Activated CD4-positive, alpha-beta memory T cell treated with anti-CD3 and anti-CD28 coated beads for 36 hours (primary cell): ENCODE data around the gene LYRM4. TPM values are rescaled to one million over a fixed set of nuclear protein-coding genes. Genes with fewer than 3 reads are reported as not detected.

ENCODE experiments used
- CTCF ChIA-PET: fragments of 350-600 bp; sonication (Branson Sonifier 250); formaldehyde crosslinking; loops from one replicate; lab custom pipeline; 2021; ENCODE audit warnings: antibody characterized with exemption, inconsistent platforms; lab: Charles Lee
- POLR2A ChIA-PET: fragments of 350-600 bp; sonication (Branson Sonifier 250); formaldehyde crosslinking; loops from one replicate; lab custom pipeline; 2021; ENCODE audit warnings: antibody characterized with exemption; lab: Charles Lee
- DNase-seq: peaks from one replicate; pipeline ENCODE4 v3.0.0-alpha.2; 2020
- H3K27ac Mint-ChIP-seq: one replicate; pipeline ENCODE4 v1.8.0; 2021; ENCODE audit warnings: mixed read lengths
- H3K27me3 Mint-ChIP-seq: one replicate; pipeline ENCODE4 v1.8.0; 2021; ENCODE audit warnings: mixed read lengths
- H3K36me3 Mint-ChIP-seq: one replicate; pipeline ENCODE4 v1.8.0; 2021; ENCODE audit warnings: mixed read lengths
- H3K4me1 Mint-ChIP-seq: one replicate; pipeline ENCODE4 v1.8.0; 2021; ENCODE audit warnings: low read depth, mixed read lengths
- H3K4me3 Mint-ChIP-seq: one replicate; pipeline ENCODE4 v1.8.0; 2021; ENCODE audit warnings: mild to moderate bottlenecking, mixed read lengths
- H3K9me3 Mint-ChIP-seq: one replicate; pipeline ENCODE4 v1.8.0; 2021; ENCODE audit warnings: mixed read lengths
- intact Hi-C: fragments of 100-400 bp; cut with micrococcal nuclease; formaldehyde crosslinking; loops from one replicate; pipeline ENCODE4 v1.15.1; 2023
- total RNA-seq, 2 experiments: library from RNA; stranded (reverse); gene quantifications; one replicate each; pipeline ENCODE4 v1.2.3, GENCODE V29; 2021

LYRM4 gene
- total RNA-seq, 2 experiments from 2014 or later = 50.6 to 53.6 TPM

DNA sequence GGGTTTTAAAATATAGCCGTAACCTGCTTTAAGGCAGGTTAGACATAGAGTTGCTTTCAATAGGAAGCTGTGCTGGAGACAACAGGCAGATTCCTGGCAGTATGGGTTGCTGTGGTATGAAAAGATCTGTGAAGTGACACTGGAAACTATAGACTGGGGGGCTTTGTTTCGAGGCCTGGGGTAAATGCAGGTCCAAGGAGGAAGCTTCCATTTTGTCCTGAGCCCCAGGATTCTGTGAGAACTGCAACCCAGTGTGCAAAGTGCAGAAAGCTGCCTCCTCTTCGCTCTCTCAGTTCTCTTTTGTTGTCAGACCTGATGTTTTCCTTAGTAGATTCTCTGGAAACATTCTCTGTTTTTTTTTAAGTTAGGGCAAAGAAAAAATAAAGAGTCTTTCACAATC is 86.9 kb downstream of the LYRM4 start:
- H3K9me3 Mint-ChIP-seq = no peaks in the 10 kb centered on the region
- H3K36me3 Mint-ChIP-seq = no peaks in the 10 kb centered on the region
- H3K4me1 Mint-ChIP-seq = peaks cover 38% of the 10 kb centered on the region
- H3K4me3 Mint-ChIP-seq = peak overlapping the region; percentile 27
- H3K27ac Mint-ChIP-seq = peak overlapping the region; percentile 71
- intact Hi-C loops = loop anchor here (1.0 to 5.0 kb wide), 7 partner anchors 25 to 396 kb away; partner anchors contain the start of genes LYRM4 and RPP40
- ChIA-PET POLR2A (interaction anchor here (0.9 to 1.0 kb wide), 2 partner anchors 106 to 193 kb away, joined by 3 read pairs; no protein-coding TSS in a partner anchor), CTCF (interaction anchor here (0.7 to 3.1 kb wide), 8 partner anchors 10 to 229 kb away, joined by 3 to 23 read pairs (median 4); partner anchors contain the start of gene FARS2)
- H3K27me3 Mint-ChIP-seq = no peaks in the 10 kb centered on the region
- DNase-seq = no peak

GRCh38 chr6:5172897-5173474 is 87.8 kb downstream of the LYRM4 start:
- intact Hi-C loops = loop anchor here (5.0 kb wide), 1 partner anchor 171 kb away; the partner anchor contains the start of gene RPP40
- no peak for DNase-seq
- H3K4me1 Mint-ChIP-seq = peaks cover 38% of the 10 kb centered on the region
- CTCF ChIA-PET = interaction anchor here (2.1 to 3.1 kb wide), 2 partner anchors 29 to 130 kb away, joined by 16 to 23 read pairs; no protein-coding TSS in a partner anchor
- H3K4me3 Mint-ChIP-seq = no peak overlapping the region
- no peaks in the 10 kb centered on the region for H3K9me3 Mint-ChIP-seq
- POLR2A ChIA-PET = interaction anchor here (1.1 kb wide), 1 partner anchor 26 kb away, joined by 3 read pairs; no protein-coding TSS in a partner anchor
- no peaks in the 10 kb centered on the region for H3K27me3 Mint-ChIP-seq
- H3K27ac Mint-ChIP-seq = no peak overlapping the region
- H3K36me3 Mint-ChIP-seq = no peaks in the 10 kb centered on the region

DNA sequence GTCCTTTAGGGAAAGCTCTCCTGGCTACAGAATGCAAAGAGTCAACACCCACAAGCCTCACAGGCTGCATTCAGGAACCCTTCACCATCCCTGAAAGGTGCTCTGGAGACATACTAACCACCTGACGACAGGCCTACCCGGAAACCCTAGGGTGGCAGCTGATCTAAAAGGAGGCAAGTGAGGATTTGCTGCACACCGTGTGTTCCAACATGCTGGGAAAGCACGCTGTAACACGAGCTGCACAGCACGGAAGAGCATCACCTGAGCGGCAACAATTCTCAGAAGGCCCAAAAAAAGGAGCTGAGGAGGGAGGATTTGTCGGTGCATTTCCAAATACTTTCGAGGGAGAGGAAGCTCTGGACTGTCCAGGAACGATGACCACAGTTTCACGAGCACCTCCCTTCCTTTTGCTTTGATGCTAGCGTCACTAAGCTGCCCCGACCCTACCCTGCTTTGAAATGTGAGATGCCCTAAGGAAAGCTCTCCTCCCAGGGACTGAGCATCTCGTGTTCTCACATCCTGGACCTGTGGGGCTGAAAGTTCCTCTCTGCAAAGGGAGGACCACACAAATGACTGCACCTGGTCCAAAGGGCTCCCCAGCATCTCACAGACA is 88.6 kb downstream of the LYRM4 start:
- Mint-ChIP-seq H3K36me3 (no peaks in the 10 kb centered on the region), H3K4me3 (no peak overlapping the region), H3K27ac (no peak overlapping the region), H3K9me3 (no peaks in the 10 kb centered on the region), H3K4me1 (peaks cover 38% of the 10 kb centered on the region), H3K27me3 (no peaks in the 10 kb centered on the region)
- DNase-seq = no peak
- intact Hi-C loops = loop anchor here (5.0 kb wide), 1 partner anchor 170 kb away; the partner anchor contains the start of gene RPP40
- POLR2A ChIA-PET = interaction anchor here (1.1 kb wide), 1 partner anchor 27 kb away, joined by 3 read pairs; no protein-coding TSS in a partner anchor
- CTCF ChIA-PET = interaction anchor here (0.7 to 3.1 kb wide), 2 partner anchors 28 to 131 kb away, joined by 3 to 16 read pairs; no protein-coding TSS in a partner anchor

DNA sequence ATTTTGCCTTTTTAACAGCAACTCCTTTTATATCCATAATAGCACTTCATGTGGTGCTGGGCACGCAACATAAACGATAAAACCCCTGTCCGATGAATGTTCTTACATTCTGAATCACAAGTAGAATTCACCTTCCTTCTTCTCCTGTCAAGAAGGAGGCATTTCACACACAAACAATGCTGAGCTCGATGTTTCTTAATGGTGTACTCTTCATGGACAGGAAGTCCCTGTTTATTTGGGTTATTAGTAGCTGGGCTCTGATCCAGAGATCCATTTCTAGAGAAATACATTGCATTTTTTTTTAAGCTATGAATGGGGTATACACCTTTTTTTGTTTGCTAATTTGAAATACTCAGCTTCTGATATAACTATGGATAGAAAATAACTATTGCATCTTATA is 93.2 kb downstream of the LYRM4 start:
- intact Hi-C loops = no loop called here

DNA sequence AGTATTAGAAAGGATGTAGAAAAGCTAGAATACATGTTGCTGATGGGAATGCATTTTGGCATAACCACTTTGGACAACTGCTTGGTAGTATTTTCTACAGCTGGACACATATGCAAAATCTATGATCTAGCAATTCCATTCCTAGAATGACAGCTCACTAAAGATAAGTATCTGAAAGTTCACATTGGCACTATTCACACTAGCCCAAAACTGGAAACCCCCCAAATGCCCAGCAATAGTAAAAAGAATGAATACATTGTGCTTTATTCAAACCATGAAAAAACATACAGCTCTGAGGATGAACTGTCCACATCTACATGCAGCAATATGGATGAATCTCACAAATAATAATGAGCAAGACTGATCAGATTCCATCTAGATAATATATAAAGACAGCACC is 96.7 kb downstream of the LYRM4 start:
- H3K27ac Mint-ChIP-seq = no peak overlapping the region
- H3K4me1 Mint-ChIP-seq = no peaks in the 10 kb centered on the region
- no peak overlapping the region for H3K4me3 Mint-ChIP-seq
- no peak for DNase-seq
- no peaks in the 10 kb centered on the region for H3K9me3 Mint-ChIP-seq
- no peaks in the 10 kb centered on the region for H3K36me3 Mint-ChIP-seq
- POLR2A ChIA-PET = no interaction called here
- intact Hi-C loops = no loop called here
- H3K27me3 Mint-ChIP-seq = no peaks in the 10 kb centered on the region
- CTCF ChIA-PET = interaction anchor here (1.1 kb wide), 1 partner anchor 10 kb away, joined by 4 read pairs; no protein-coding TSS in a partner anchor

More for the DNA sequence above, 93.2 kb downstream of the LYRM4 start:
- no peaks in the 10 kb centered on the region for H3K27me3 Mint-ChIP-seq
- POLR2A ChIA-PET = no interaction called here
- CTCF ChIA-PET = interaction anchor here (1.1 to 1.6 kb wide), 2 partner anchors 24 to 136 kb away, joined by 3 to 6 read pairs; no protein-coding TSS in a partner anchor
- no peaks in the 10 kb centered on the region for H3K36me3 Mint-ChIP-seq
- no peak overlapping the region for H3K27ac Mint-ChIP-seq
- H3K9me3 Mint-ChIP-seq = no peaks in the 10 kb centered on the region
- no peaks in the 10 kb centered on the region for H3K4me1 Mint-ChIP-seq
- H3K4me3 Mint-ChIP-seq = no peak overlapping the region
- DNase-seq = no peak

- Mint-ChIP-seq H3K27ac (no peak overlapping the region), H3K36me3 (no peaks in the 10 kb centered on the region), H3K27me3 (no peaks in the 10 kb centered on the region), H3K4me1 (no peaks in the 10 kb centered on the region), H3K9me3 (no peaks in the 10 kb centered on the region), H3K4me3 (no peak overlapping the region)
- intact Hi-C loops = no loop called here
- CTCF ChIA-PET = no interaction called here
- POLR2A ChIA-PET = no interaction called here
- no peak for DNase-seq
Measured at GRCh38 chr6:5163247-5163646, 97.5 kb downstream of the LYRM4 start.

DNA sequence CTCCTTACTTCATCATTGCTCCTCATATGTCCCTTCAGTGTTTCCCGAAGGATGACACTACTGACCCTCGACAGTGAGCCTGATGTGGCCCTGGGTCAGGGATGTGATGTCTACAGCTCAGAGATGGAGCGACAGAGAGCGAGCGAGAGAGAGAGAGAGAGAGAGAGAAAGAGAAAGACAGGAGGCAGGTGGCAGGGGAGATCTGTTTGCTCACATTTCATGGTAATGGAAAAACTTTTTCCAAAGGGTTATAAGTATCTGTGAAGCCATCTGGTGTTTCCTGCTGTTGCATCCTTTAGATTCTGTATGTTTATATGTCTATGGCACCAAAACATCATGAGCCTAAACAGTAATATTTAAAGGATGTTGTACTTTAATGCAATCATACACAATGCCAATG is 98.4 kb downstream of the LYRM4 start:
- ChIA-PET POLR2A (no interaction called here), CTCF (interaction anchor here (1.0 kb wide), 1 partner anchor 19 kb away, joined by 4 read pairs; no protein-coding TSS in a partner anchor)
- Mint-ChIP-seq H3K4me3 (no peak overlapping the region), H3K36me3 (no peaks in the 10 kb centered on the region), H3K9me3 (no peaks in the 10 kb centered on the region), H3K4me1 (no peaks in the 10 kb centered on the region), H3K27ac (no peak overlapping the region), H3K27me3 (no peaks in the 10 kb centered on the region)
- DNase-seq = no peak
- intact Hi-C loops = no loop called here

GRCh38 chr6:5160206-5160605 is 100.5 kb downstream of the LYRM4 start:
- POLR2A ChIA-PET = no interaction called here
- Mint-ChIP-seq H3K4me3 (no peak overlapping the region), H3K9me3 (no peaks in the 10 kb centered on the region), H3K4me1 (no peaks in the 10 kb centered on the region), H3K27me3 (no peaks in the 10 kb centered on the region), H3K36me3 (no peaks in the 10 kb centered on the region), H3K27ac (no peak overlapping the region)
- DNase-seq = no peak
- intact Hi-C loops = no loop called here
- CTCF ChIA-PET = no interaction called here

DNA sequence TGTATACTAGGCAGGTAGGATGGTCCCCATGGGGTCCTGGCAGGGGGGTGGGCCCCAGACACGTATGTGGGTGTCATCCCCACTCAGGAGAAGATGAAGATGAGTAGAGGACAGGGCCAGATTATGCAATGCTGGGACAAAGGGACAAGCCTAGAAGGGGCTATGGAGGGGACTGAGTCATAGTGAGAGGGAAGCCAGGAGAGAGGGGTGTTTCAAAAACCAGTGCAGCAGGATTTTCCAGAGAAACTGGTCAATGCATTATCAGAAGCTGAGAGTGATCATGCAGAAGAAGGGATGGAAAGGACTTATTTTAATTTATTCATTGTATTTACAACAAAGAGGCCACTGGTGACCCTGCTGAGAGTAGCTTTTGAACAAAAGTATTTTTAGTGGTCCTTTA is 101.6 kb downstream of the LYRM4 start:
- DNase-seq = no peak
- no peaks in the 10 kb centered on the region for H3K4me1 Mint-ChIP-seq
- CTCF ChIA-PET = no interaction called here
- intact Hi-C loops = no loop called here
- H3K36me3 Mint-ChIP-seq = no peaks in the 10 kb centered on the region
- no peaks in the 10 kb centered on the region for H3K27me3 Mint-ChIP-seq
- no peak overlapping the region for H3K27ac Mint-ChIP-seq
- H3K9me3 Mint-ChIP-seq = no peaks in the 10 kb centered on the region
- H3K4me3 Mint-ChIP-seq = no peak overlapping the region
- POLR2A ChIA-PET = no interaction called here

- H3K4me3 Mint-ChIP-seq = no peak overlapping the region
- ChIA-PET CTCF (no interaction called here), POLR2A (no interaction called here)
- no peak overlapping the region for H3K27ac Mint-ChIP-seq
- H3K27me3 Mint-ChIP-seq = no peaks in the 10 kb centered on the region
- H3K9me3 Mint-ChIP-seq = no peaks in the 10 kb centered on the region
- no peaks in the 10 kb centered on the region for H3K4me1 Mint-ChIP-seq
- H3K36me3 Mint-ChIP-seq = no peaks in the 10 kb centered on the region
- intact Hi-C loops = no loop called here
- no peak for DNase-seq
Measured at GRCh38 chr6:5158180-5158579, 102.6 kb downstream of the LYRM4 start.

DNA sequence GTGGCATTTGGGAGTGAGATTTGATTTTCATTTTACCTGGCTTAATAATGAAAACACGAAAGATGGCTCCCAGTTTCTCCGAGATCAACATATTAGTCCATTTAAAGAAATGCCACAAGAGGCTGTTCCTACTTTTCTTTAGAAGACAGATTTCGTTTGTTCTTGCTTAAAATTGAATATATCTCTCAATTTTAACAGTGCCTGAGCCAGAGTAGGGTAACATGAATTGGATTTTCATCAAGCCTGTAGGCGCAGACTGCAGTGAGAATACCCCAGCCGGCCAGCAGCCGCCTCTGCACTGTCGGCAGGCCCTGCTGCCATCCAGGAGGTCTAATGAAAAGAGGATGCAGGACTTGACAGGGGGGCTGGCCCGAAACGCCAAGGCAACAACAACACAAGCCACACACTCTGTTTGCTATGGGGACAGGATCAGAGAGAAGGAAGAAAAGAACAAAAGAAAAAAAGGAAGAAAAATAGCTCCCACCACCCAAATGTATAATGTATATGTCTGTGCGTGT is 103.1 kb downstream of the LYRM4 start:
- intact Hi-C loops = no loop called here
- POLR2A ChIA-PET = no interaction called here
- Mint-ChIP-seq H3K9me3 (no peaks in the 10 kb centered on the region), H3K4me1 (no peaks in the 10 kb centered on the region), H3K36me3 (no peaks in the 10 kb centered on the region), H3K4me3 (no peak overlapping the region), H3K27me3 (no peaks in the 10 kb centered on the region), H3K27ac (no peak overlapping the region)
- CTCF ChIA-PET = no interaction called here
- no peak for DNase-seq

- Mint-ChIP-seq H3K27me3 (no peaks in the 10 kb centered on the region), H3K4me1 (no peaks in the 10 kb centered on the region), H3K27ac (no peak overlapping the region), H3K4me3 (no peak overlapping the region), H3K36me3 (no peaks in the 10 kb centered on the region), H3K9me3 (no peaks in the 10 kb centered on the region)
- DNase-seq = no peak
- POLR2A ChIA-PET = no interaction called here
- intact Hi-C loops = no loop called here
- CTCF ChIA-PET = interaction anchor here (1.0 kb wide), 1 partner anchor 13 kb away, joined by 7 read pairs; no protein-coding TSS in a partner anchor
Measured at GRCh38 chr6:5156627-5157026, 104.1 kb downstream of the LYRM4 start.
